ENCODE results near the gene HMCN2.

Gene HMCN2

GRCh38 chr9:130286072-130286770 lies 20.7 kb downstream of the HMCN2 start:
- H3K27ac ChIP-seq (ENCODE audit: low read depth, low read length) = no peak overlapping the region

GRCh38 chr9:130286781-130287428 lies 21.3 kb downstream of the HMCN2 start:
- Histone ChIP-seq H3K4me1 (ENCODE audit: control insufficient read depth, insufficient read depth, low read length) (peaks cover 7% of the 10 kb centered on the region), H3K9me3 (ENCODE audit: control insufficient read depth, insufficient read depth, low read depth, low read length) (no peaks in the 10 kb centered on the region), H3K9ac (ENCODE audit: low read length) (no peak overlapping the region), H3K4me3 (ENCODE audit: low read depth, low read length) (no peak overlapping the region), H3K36me3 (ENCODE audit: control insufficient read depth, insufficient read depth, low read length) (no peaks in the 10 kb centered on the region), H3K27ac (ENCODE audit: low read depth, low read length) (no peak overlapping the region), H3K27me3 (ENCODE audit: control insufficient read depth, insufficient read depth, low read length) (no peaks in the 10 kb centered on the region)

More at GRCh38 chr9:130286072-130286770, 20.7 kb downstream of the HMCN2 start:
- H3K36me3 ChIP-seq (ENCODE audit: control insufficient read depth, insufficient read depth, low read length) = no peaks in the 10 kb centered on the region
- H3K4me1 ChIP-seq (ENCODE audit: control insufficient read depth, insufficient read depth, low read length) = peaks cover 7% of the 10 kb centered on the region
- no peaks in the 10 kb centered on the region for H3K27me3 ChIP-seq (ENCODE audit: control insufficient read depth, insufficient read depth, low read length)
- H3K9ac ChIP-seq (ENCODE audit: low read length) = no peak overlapping the region
- H3K9me3 ChIP-seq (ENCODE audit: control insufficient read depth, insufficient read depth, low read depth, low read length) = no peaks in the 10 kb centered on the region
- H3K4me3 ChIP-seq (ENCODE audit: low read depth, low read length) = no peak overlapping the region

- no peak overlapping the region for H3K9ac ChIP-seq (ENCODE audit: low read length)
- H3K27ac ChIP-seq (ENCODE audit: low read depth, low read length) = no peak overlapping the region
- peaks cover 5% of the 10 kb centered on the region; the same call in 1 of the 2 replicates for H3K27me3 ChIP-seq (ENCODE audit: control insufficient read depth, insufficient read depth, low read length)
- no peaks in the 10 kb centered on the region for H3K36me3 ChIP-seq (ENCODE audit: control insufficient read depth, insufficient read depth, low read length)
- no peaks in the 10 kb centered on the region for H3K9me3 ChIP-seq (ENCODE audit: control insufficient read depth, insufficient read depth, low read depth, low read length)
- no peak overlapping the region for H3K4me3 ChIP-seq (ENCODE audit: low read depth, low read length)
- H3K4me1 ChIP-seq (ENCODE audit: control insufficient read depth, insufficient read depth, low read length) = peaks cover 7% of the 10 kb centered on the region
Observed at GRCh38 chr9:130287736-130288135, 22.2 kb downstream of the HMCN2 start.

GRCh38 chr9:130288393-130288792 lies 22.8 kb downstream of the HMCN2 start:
- H3K27ac ChIP-seq (ENCODE audit: low read depth, low read length) = no peak overlapping the region
- H3K36me3 ChIP-seq (ENCODE audit: control insufficient read depth, insufficient read depth, low read length) = no peaks in the 10 kb centered on the region
- H3K9me3 ChIP-seq (ENCODE audit: control insufficient read depth, insufficient read depth, low read depth, low read length) = no peaks in the 10 kb centered on the region
- no peak overlapping the region for H3K4me3 ChIP-seq (ENCODE audit: low read depth, low read length)
- peaks cover 5% of the 10 kb centered on the region; the same call in 1 of the 2 replicates for H3K27me3 ChIP-seq (ENCODE audit: control insufficient read depth, insufficient read depth, low read length)
- H3K9ac ChIP-seq (ENCODE audit: low read length) = no peak overlapping the region
- H3K4me1 ChIP-seq (ENCODE audit: control insufficient read depth, insufficient read depth, low read length) = peaks cover 7% of the 10 kb centered on the region

GRCh38 chr9:130288926-130289690 lies 23.5 kb downstream of the HMCN2 start:
- no peaks in the 10 kb centered on the region for H3K36me3 ChIP-seq (ENCODE audit: control insufficient read depth, insufficient read depth, low read length)
- peaks cover 5% of the 10 kb centered on the region; the same call in 1 of the 2 replicates for H3K27me3 ChIP-seq (ENCODE audit: control insufficient read depth, insufficient read depth, low read length)
- H3K27ac ChIP-seq (ENCODE audit: low read depth, low read length) = no peak overlapping the region
- no peaks in the 10 kb centered on the region for H3K9me3 ChIP-seq (ENCODE audit: control insufficient read depth, insufficient read depth, low read depth, low read length)
- no peak overlapping the region for H3K4me3 ChIP-seq (ENCODE audit: low read depth, low read length)
- no peak overlapping the region for H3K9ac ChIP-seq (ENCODE audit: low read length)
- peaks cover 7% of the 10 kb centered on the region for H3K4me1 ChIP-seq (ENCODE audit: control insufficient read depth, insufficient read depth, low read length)

GRCh38 chr9:130289711-130290241 lies 24.2 kb downstream of the HMCN2 start:
- Histone ChIP-seq H3K4me1 (ENCODE audit: control insufficient read depth, insufficient read depth, low read length) (peaks cover 7% of the 10 kb centered on the region), H3K9me3 (ENCODE audit: control insufficient read depth, insufficient read depth, low read depth, low read length) (no peaks in the 10 kb centered on the region), H3K4me3 (ENCODE audit: low read depth, low read length) (no peak overlapping the region), H3K9ac (ENCODE audit: low read length) (no peak overlapping the region), H3K27me3 (ENCODE audit: control insufficient read depth, insufficient read depth, low read length) (peaks cover 5% of the 10 kb centered on the region; the same call in 1 of the 2 replicates), H3K27ac (ENCODE audit: low read depth, low read length) (no peak overlapping the region), H3K36me3 (ENCODE audit: control insufficient read depth, insufficient read depth, low read length) (no peaks in the 10 kb centered on the region)

- Histone ChIP-seq H3K36me3 (ENCODE audit: control insufficient read depth, insufficient read depth, low read length) (no peaks in the 10 kb centered on the region), H3K9me3 (ENCODE audit: control insufficient read depth, insufficient read depth, low read depth, low read length) (no peaks in the 10 kb centered on the region), H3K4me1 (ENCODE audit: control insufficient read depth, insufficient read depth, low read length) (peaks cover 7% of the 10 kb centered on the region), H3K4me3 (ENCODE audit: low read depth, low read length) (no peak overlapping the region), H3K27me3 (ENCODE audit: control insufficient read depth, insufficient read depth, low read length) (peaks cover 5% of the 10 kb centered on the region; the same call in 1 of the 2 replicates), H3K27ac (ENCODE audit: low read depth, low read length) (no peak overlapping the region), H3K9ac (ENCODE audit: low read length) (no peak overlapping the region)
Observed at GRCh38 chr9:130290291-130291181, 25.0 kb downstream of the HMCN2 start.

- peaks cover 7% of the 10 kb centered on the region for H3K4me1 ChIP-seq (ENCODE audit: control insufficient read depth, insufficient read depth, low read length)
- H3K27me3 ChIP-seq (ENCODE audit: control insufficient read depth, insufficient read depth, low read length) = peaks cover 5% of the 10 kb centered on the region; the same call in 1 of the 2 replicates
- H3K4me3 ChIP-seq (ENCODE audit: low read depth, low read length) = no peak overlapping the region
- no peak overlapping the region for H3K27ac ChIP-seq (ENCODE audit: low read depth, low read length)
- H3K9ac ChIP-seq (ENCODE audit: low read length) = no peak overlapping the region
- no peaks in the 10 kb centered on the region for H3K9me3 ChIP-seq (ENCODE audit: control insufficient read depth, insufficient read depth, low read depth, low read length)
- H3K36me3 ChIP-seq (ENCODE audit: control insufficient read depth, insufficient read depth, low read length) = no peaks in the 10 kb centered on the region
Observed at GRCh38 chr9:130291474-130291873, 25.9 kb downstream of the HMCN2 start.

GRCh38 chr9:130292106-130292505 lies 26.5 kb downstream of the HMCN2 start:
- Histone ChIP-seq H3K4me1 (ENCODE audit: control insufficient read depth, insufficient read depth, low read length) (peaks cover 7% of the 10 kb centered on the region), H3K27me3 (ENCODE audit: control insufficient read depth, insufficient read depth, low read length) (peaks cover 5% of the 10 kb centered on the region; the same call in 1 of the 2 replicates), H3K9me3 (ENCODE audit: control insufficient read depth, insufficient read depth, low read depth, low read length) (no peaks in the 10 kb centered on the region), H3K9ac (ENCODE audit: low read length) (no peak overlapping the region), H3K4me3 (ENCODE audit: low read depth, low read length) (no peak overlapping the region), H3K36me3 (ENCODE audit: control insufficient read depth, insufficient read depth, low read length) (no peaks in the 10 kb centered on the region), H3K27ac (ENCODE audit: low read depth, low read length) (no peak overlapping the region)

GRCh38 chr9:130294664-130295063 lies 29.1 kb downstream of the HMCN2 start:
- H3K9ac ChIP-seq (ENCODE audit: low read length) = no peak overlapping the region
- no peak overlapping the region for H3K27ac ChIP-seq (ENCODE audit: low read depth, low read length)

More at GRCh38 chr9:130294664-130295063, 29.1 kb downstream of the HMCN2 start:
- Histone ChIP-seq H3K36me3 (ENCODE audit: control insufficient read depth, insufficient read depth, low read length) (no peaks in the 10 kb centered on the region), H3K27me3 (ENCODE audit: control insufficient read depth, insufficient read depth, low read length) (peaks cover 5% of the 10 kb centered on the region; the same call in 1 of the 2 replicates), H3K4me1 (ENCODE audit: control insufficient read depth, insufficient read depth, low read length) (no peaks in the 10 kb centered on the region; the same call in 1 of the 2 replicates), H3K9me3 (ENCODE audit: control insufficient read depth, insufficient read depth, low read depth, low read length) (no peaks in the 10 kb centered on the region), H3K4me3 (ENCODE audit: low read depth, low read length) (no peak overlapping the region)

Data from HUES6 (cell line).